MG63 (cell line): Measurements from ENCODE around the gene AHRR. TPM values are rescaled to one million over a fixed set of nuclear protein-coding genes. Genes with fewer than 3 reads are reported as not detected.
"Not testable (repeated sequence)": the region's sequence is repeated elsewhere in the genome, so short reads cannot be mapped to it uniquely, and the experiment has no call there.

Experiments used
- DNase-seq: peaks from one replicate; pipeline ENCODE4 v3.0.0-alpha.2; 2020
- H3K27me3 ChIP-seq: fragments of 250-450 bp; sonication (Bioruptor Pico); 2 replicates; pipeline ENCODE4 v1.5.1; 2020; ENCODE audit warnings: mild to moderate bottlenecking, moderate library complexity
- H3K36me3 ChIP-seq: fragments of 250-450 bp; sonication (Bioruptor Pico); 2 replicates; pipeline ENCODE4 v1.5.1; 2020; ENCODE audit warnings: mild to moderate bottlenecking, moderate library complexity
- H3K4me3 ChIP-seq: fragments of 250-450 bp; sonication (Bioruptor Pico); 2 replicates; pipeline ENCODE4 v1.5.1; 2020; ENCODE audit warnings: mild to moderate bottlenecking, moderate library complexity
- H3K9me3 ChIP-seq: fragments of 250-450 bp; sonication (Bioruptor Pico); 2 replicates; pipeline ENCODE4 v1.5.1; 2020; ENCODE audit warnings: mild to moderate bottlenecking, moderate library complexity
- total RNA-seq: library from RNA; depleted of rRNA; stranded (reverse); fragments of >200 nt; shearing (Covaris generic); gene quantifications from 2 replicates; pipeline ENCODE4 v1.2.3, GENCODE V29; 2014; ENCODE audit warnings: low replicate concordance

Gene AHRR
- total RNA-seq, 1 experiment from 2014 or later, result 24.5 TPM

DNA sequence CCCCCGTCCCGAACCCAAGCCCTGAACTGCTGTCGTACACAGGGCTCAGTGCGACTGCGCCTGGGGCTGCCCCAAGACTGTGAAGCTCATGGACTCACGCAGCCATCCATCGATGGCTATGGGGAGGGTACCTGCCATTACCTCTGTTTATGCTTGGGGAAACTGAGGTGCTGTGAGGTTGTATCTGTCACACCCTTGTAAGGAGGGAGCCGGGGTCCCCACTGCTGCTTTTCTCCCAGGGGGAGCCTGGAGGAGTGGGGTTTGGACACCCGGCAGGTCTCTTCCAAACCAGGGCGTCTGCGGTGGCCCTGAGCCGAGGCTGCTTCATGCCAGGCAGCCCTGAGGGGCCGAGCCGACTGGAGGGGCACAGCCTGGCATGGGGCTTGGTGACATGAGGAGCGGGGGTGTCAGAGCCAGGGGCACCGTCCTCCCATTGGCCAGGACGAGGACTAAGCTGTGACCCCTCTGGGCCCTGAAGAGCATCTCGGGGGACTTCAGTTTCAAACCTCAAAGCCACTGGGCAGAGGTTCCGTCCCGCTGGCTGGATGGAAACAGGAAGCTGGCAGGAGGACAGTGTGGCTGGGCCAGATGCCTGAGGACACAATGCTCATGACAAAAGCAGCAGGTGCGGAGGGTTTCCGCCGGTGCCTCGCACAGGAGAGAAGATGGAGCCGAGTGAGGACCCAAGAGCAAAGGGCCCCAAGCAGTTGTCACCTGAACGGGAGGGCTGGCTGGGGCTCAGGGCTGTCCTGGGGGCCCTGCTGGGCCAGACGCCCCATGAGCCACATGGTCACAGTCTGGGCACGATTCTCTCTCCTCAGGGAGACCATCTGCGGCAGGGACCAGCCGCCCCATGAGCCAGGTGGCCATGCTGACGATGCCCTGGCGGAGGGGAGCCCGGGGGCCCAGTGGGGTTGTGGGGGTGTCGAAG, 67.0 kb downstream of the AHRR start:
- no peak for DNase-seq
- Histone ChIP-seq H3K27me3 (no peaks in the 10 kb centered on the region), H3K4me3 (no peak overlapping the region), H3K36me3 (peaks cover 40% of the 10 kb centered on the region), H3K9me3 (no peaks in the 10 kb centered on the region)

DNA sequence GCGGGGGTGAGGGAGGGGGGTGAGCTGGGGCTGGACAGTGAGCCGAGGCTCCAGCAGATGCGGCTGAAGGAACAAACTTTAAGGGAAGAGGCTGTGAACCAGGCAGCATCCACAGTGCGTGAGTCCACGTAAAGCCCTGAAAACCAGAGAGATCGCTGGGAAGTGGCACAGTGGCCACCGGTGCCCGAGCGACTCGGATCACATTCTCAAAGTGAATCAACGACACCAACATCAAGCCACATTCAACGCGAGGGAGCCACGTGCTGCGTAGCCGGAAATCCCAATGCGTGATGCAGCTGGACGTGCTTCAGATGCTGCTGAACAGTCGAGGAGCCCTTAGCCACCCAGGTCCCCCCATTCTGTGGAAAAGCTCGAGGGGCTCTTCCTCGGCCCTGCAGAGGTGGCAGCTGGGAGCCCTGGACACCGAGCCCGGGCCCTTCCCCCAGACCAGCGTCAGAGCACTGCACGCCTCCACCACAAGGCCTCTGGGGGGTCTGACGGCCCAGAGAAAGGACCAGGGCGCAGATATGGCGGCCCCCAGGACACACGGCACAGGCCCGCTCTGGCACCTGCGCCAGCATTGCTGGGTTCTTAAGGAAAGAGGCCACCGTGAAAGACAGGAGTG, 67.8 kb downstream of the AHRR start:
- H3K36me3 ChIP-seq, result peaks cover 32% of the 10 kb centered on the region

GRCh38 chr5:389891-390622, 68.5 kb downstream of the AHRR start:
- Histone ChIP-seq H3K9me3 (no peaks in the 10 kb centered on the region), H3K27me3 (no peaks in the 10 kb centered on the region), H3K36me3 (peaks cover 25% of the 10 kb centered on the region), H3K4me3 (no peak overlapping the region)
- no peak for DNase-seq

More for the DNA sequence above, 67.8 kb downstream of the AHRR start:
- DNase-seq, result no peak
- Histone ChIP-seq H3K27me3 (no peaks in the 10 kb centered on the region), H3K9me3 (no peaks in the 10 kb centered on the region), H3K4me3 (no peak overlapping the region)

DNA sequence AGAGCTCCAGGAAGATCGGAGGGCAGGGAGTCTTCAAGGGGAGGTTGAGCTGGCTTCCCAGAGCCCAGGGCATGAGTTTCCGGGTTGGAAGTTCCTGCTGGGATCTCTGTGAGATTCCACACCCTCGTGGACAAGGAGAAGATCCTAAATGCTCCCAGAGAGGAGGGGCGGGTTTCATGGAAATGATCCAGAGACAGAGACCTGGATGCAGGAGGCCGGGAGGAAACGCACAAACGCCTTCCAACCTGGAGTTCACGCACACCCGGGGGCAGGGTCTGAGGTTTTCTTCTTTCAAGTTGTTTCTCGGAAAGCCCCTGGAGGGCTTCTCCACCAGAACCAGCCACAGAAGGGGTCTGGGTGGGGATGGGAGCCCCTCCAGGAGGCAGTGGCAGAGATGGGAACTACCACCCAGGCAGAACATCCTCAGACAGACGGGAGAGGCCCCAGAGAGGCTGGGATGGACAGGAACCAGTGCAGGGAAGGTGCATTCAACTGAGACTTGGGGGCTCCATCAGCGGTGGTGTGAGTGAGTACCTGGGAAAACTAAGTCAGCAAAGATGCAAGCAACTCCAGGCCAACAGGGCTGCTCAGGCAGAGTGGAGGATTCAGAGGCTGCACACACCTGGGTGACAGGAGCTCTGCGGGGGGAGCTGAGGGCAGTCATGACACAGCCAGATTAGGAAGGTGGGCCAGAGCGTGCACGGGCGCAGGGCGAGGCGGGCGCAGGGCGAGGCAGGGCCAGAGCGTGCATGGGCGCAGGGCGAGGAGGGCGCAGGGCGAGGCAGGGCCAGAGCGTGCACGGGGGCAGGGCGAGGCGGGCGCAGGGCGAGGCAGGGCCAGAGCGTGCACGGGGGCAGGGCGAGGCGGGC, 69.3 kb downstream of the AHRR start:
- H3K36me3 ChIP-seq, result peaks cover 17% of the 10 kb centered on the region
- no peaks in the 10 kb centered on the region for H3K9me3 ChIP-seq
- DNase-seq, result no peak
- no peak overlapping the region for H3K4me3 ChIP-seq
- H3K27me3 ChIP-seq, result no peaks in the 10 kb centered on the region

GRCh38 chr5:392431-392988, 71.0 kb downstream of the AHRR start:
- H3K4me3 ChIP-seq, result no peak overlapping the region
- peak; percentile 42 for DNase-seq
- H3K9me3 ChIP-seq, result no peaks in the 10 kb centered on the region
- H3K36me3 ChIP-seq, result peaks cover 10% of the 10 kb centered on the region
- no peaks in the 10 kb centered on the region for H3K27me3 ChIP-seq

- Histone ChIP-seq H3K4me3 (no peak overlapping the region), H3K27me3 (no peaks in the 10 kb centered on the region)
- DNase-seq, result no peak
Observed at GRCh38 chr5:393846-394275, 72.3 kb downstream of the AHRR start.

GRCh38 chr5:394671-395155, 73.2 kb downstream of the AHRR start:
- H3K9me3 ChIP-seq, result no peaks in the 10 kb centered on the region
- H3K4me3 ChIP-seq, result no peak overlapping the region
- no peaks in the 10 kb centered on the region for H3K27me3 ChIP-seq
- H3K36me3 ChIP-seq, result peaks cover 13% of the 10 kb centered on the region
- DNase-seq, result no peak

More at GRCh38 chr5:393846-394275, 72.3 kb downstream of the AHRR start:
- peaks cover 13% of the 10 kb centered on the region for H3K36me3 ChIP-seq
- H3K9me3 ChIP-seq, result no peaks in the 10 kb centered on the region

GRCh38 chr5:395156-395920, 73.8 kb downstream of the AHRR start:
- peaks cover 10% of the 10 kb centered on the region for H3K36me3 ChIP-seq
- no peaks in the 10 kb centered on the region for H3K27me3 ChIP-seq
- no peak overlapping the region for H3K4me3 ChIP-seq
- no peaks in the 10 kb centered on the region for H3K9me3 ChIP-seq
- DNase-seq, result peak; percentile 52

DNA sequence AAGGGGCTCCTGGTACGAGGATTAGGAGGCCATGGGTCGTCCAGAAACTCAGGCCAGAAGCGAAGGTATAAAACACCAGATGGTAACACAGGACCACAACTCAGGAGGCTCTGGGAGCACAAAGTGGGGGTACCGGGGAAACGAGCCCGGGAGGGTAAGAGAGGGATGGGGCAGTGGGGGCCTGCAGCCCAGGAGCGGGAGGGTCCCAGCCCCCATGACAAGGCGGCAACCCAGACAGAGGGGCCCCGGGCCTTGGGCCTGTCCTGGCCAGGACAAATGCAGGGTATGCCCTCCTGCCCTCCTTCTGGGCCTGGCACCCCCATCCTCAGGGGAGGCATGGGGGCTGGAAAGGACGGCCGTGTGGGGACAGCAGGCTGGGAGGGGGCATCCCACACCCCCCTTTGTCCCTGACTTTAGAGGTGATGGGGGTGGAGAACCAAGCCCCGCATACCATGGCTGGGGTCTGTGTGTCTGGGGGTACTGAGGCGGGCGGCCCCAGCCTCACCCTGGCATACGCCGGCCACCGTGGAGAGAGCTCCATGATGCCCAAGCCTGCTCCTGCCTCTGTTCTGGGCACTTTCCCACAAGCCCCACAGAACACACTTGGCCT, 74.5 kb downstream of the AHRR start:
- Histone ChIP-seq H3K4me3 (no peak overlapping the region), H3K27me3 (no peaks in the 10 kb centered on the region), H3K9me3 (no peaks in the 10 kb centered on the region), H3K36me3 (peaks cover 10% of the 10 kb centered on the region)
- no peak for DNase-seq

DNA sequence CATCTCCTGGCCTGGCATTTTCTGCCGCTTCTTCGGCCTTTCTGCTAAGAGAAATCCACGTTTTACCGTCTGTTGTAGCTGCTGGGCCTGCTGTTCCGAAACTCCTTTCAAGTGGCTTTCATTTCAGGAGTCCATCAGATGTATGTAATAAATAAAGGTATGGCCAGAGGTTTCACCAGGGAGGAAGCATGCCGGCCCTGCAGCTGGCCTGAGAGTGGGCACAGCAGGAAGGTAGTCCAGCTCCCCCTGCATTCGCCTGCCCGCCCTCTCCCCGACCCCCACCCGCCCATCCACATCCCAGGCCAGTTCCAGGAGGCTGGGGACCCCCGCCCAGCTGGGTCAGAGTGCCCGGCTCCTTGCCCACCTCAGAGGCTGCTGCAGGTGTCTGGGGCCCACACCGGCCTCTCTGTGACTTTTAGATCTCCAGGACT, 75.0 kb downstream of the AHRR start:
- DNase-seq, result no peak
- peaks cover 15% of the 10 kb centered on the region for H3K36me3 ChIP-seq
- H3K9me3 ChIP-seq, result no peaks in the 10 kb centered on the region
- H3K4me3 ChIP-seq, result no peak overlapping the region
- H3K27me3 ChIP-seq, result no peaks in the 10 kb centered on the region

DNA sequence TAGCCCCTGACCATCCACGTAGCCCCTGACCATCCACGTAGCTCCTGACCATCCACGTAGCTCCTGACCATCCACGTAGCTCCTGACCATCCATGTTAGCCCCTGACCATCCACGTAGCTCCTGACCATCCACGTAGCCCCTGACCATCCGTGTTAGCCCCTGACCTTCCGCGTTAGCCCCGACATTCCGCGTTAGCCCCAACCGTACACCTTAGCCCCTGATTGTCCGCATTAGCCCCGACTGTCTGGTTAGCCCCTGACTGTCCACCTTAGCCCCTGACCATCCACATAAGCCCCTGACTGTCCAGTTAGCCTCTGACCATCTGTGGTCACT, 76.6 kb downstream of the AHRR start:
- not testable (repeated sequence) for DNase-seq, H3K27me3 ChIP-seq, H3K4me3 ChIP-seq, H3K9me3 ChIP-seq
- peaks cover 20% of the 10 kb centered on the region for H3K36me3 ChIP-seq

DNA sequence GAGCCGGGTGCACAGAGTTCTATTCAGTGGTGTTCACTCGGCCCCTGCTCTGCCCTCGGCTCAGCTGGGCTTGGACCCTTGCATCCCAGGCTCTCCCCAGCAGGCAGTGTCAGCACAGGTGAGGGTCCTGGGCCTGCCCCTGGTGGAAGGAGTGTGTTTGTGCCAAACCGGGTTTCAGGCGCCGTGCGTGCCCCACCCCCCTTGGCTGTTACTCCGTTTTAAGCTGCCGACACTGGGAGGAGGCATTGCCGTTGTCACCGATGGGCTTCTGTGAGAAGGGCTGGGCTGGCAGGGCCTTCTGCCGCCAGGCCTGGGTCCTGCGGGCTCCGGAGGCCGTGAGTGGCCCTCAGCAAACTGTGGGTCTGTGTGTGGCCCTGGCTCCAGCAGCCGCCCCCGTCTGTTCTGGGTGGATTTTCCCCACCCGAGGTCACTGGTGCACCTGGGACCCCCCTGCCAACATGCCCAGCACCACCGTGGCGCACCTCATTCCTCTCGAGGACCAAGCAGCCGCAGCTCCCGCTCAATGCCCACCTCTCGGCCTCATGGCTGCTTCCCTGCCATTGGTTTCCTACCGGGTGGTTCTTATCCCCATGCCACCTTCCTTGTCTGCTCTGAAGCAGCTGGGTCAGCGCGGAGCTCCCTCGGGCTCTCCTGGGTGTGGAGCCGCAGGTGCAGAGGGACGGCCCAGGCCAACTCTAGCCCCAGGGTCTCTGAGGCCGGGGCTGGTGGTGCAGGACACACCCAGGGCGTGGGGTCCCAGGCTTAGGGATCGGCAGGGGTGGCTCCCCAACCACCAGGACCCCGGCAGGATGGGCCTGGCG, 77.2 kb downstream of the AHRR start:
- no peaks in the 10 kb centered on the region for H3K27me3 ChIP-seq
- no peak overlapping the region for H3K4me3 ChIP-seq
- H3K9me3 ChIP-seq, result no peaks in the 10 kb centered on the region
- peaks cover 20% of the 10 kb centered on the region for H3K36me3 ChIP-seq
- DNase-seq, result no peak

- H3K9me3 ChIP-seq, result no peaks in the 10 kb centered on the region
- peak overlapping the region; percentile 20 for H3K4me3 ChIP-seq
- DNase-seq, result peak; percentile 99
- H3K27me3 ChIP-seq, result no peaks in the 10 kb centered on the region
- peaks cover 23% of the 10 kb centered on the region for H3K36me3 ChIP-seq
Observed at GRCh38 chr5:399296-400281, 78.1 kb downstream of the AHRR start.
